Measurements from ENCODE around the gene SLC39A2. TPM values are rescaled to one million over a fixed set of nuclear protein-coding genes. Genes with fewer than 3 reads are reported as not detected.

The SLC39A2 gene
- total RNA-seq, 1 donor from 2014 or later, result 0.25 TPM

DNA sequence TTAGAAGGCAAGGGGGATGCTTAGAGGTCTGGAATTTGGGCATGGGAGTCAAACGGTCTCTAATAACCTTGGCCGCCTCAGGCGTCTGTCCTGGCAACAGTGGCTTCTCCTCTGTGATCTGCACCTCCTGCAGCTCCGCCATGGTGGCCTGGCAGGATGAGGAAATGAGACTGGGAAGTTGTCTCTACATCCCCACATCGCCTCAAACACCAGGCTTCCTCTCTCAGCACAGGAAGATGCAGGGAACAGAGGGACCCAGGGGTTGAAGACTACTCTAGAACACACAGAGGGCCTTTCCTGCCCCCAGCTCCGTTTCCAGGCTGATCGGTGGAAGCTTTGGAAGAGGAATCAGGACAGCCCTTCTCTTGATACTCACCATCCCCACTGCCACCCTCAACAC lies 24.1 kb downstream of the SLC39A2 start:
- Histone ChIP-seq H3K4me3 (ENCODE audit: low read depth, low read length) (no peak overlapping the region), H3K27me3 (ENCODE audit: control insufficient read depth, insufficient read depth, low read length) (peaks cover 30% of the 10 kb centered on the region), H3K36me3 (ENCODE audit: control insufficient read depth, insufficient read depth, low read length) (no peaks in the 10 kb centered on the region)
- TF ChIP-seq, protein P1, sequence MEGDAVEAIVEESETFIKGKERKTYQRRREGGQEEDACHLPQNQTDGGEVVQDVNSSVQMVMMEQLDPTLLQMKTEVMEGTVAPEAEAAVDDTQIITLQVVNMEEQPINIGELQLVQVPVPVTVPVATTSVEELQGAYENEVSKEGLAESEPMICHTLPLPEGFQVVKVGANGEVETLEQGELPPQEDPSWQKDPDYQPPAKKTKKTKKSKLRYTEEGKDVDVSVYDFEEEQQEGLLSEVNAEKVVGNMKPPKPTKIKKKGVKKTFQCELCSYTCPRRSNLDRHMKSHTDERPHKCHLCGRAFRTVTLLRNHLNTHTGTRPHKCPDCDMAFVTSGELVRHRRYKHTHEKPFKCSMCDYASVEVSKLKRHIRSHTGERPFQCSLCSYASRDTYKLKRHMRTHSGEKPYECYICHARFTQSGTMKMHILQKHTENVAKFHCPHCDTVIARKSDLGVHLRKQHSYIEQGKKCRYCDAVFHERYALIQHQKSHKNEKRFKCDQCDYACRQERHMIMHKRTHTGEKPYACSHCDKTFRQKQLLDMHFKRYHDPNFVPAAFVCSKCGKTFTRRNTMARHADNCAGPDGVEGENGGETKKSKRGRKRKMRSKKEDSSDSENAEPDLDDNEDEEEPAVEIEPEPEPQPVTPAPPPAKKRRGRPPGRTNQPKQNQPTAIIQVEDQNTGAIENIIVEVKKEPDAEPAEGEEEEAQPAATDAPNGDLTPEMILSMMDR (IDR thresholded peaks at IDR 0.05; ENCODE audit: insufficient read depth, low read length, poor library complexity, severe bottlenecking), result no peak
- no peak for DNase-seq (ENCODE audit: low read depth)

DNA sequence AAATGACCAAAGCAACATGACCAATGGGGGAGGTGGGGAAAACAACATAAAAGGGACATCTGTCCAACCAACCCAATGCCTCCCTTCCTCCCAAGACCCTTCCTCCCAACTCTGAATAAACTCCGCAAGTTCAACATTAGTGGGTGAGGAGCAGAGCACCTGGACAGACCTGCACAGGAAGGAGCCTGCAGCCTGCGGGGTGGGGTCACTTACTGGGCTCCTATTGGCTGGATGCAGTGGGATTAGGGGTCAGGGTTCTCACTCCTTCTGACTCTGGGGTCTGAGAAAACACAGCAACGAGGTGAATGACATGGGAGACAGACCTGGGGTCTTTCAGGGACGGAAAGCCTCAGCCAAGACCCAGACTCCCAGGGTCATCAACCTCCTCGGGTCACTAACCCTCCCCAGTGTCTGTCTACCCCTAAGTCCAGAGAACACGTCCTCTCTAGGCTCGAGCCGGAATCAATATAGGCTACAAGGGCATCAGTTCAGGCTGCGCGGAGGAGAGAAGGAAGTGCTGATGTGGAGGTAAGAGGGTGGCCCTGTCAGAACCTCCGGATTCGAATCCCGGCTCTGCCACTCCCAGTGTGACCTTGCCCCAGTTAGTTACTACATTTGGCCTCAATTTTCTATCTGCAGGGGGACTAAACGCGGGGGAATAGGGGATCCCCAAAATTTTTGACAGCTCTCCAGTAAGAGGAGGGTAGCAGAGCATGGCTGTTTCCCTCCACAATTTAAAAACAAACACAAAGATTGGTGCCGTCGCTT lies 24.9 kb downstream of the SLC39A2 start:
- Histone ChIP-seq H3K27me3 (ENCODE audit: control insufficient read depth, insufficient read depth, low read length) (peaks cover 30% of the 10 kb centered on the region), H3K36me3 (ENCODE audit: control insufficient read depth, insufficient read depth, low read length) (no peaks in the 10 kb centered on the region), H3K4me3 (ENCODE audit: low read depth, low read length) (peak overlapping the region; percentile 43)
- TF ChIP-seq, protein P1 (IDR thresholded peaks at IDR 0.05; ENCODE audit: insufficient read depth, low read length, poor library complexity, severe bottlenecking), result no peak
- DNase-seq (ENCODE audit: low read depth), result no peak

DNA sequence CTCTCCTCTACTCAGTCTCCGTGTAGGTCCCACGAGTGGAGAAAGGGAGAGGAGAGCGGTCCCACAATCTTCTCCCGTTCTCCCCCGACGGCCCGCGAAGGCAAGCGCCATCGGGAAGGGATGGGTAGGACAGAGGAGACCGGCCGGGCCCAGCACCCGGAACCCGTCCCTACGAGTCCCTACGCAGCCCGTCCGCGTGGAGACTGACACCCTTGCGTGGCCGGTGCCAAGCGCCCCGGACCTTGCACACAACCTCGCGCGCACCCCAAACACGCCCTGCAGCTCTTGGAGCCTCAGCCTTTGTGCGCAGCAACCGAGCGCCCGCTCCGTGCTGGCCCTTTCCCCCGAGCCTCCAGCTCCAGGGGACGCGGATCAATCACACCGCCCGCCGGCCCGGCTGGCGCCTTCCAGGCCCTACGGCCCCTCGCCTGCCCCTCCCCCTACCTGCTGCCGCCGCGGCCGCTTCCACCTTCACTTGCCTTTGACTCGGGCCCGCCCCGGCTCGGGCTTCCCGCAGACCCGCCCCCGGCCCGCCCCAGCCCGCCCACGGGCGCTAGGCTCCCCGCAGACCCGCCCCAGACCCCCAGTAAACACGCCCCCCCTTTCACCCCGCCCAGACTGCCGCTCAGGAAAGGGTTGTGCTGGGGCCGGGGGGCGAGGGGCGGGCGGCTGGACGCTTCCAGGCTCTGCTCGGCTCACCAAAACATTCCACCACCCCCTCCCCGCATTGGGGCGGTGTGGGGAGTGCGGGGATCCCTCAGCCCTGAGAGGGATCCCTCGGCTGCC lies 25.7 kb downstream of the SLC39A2 start, which contains the start of gene NDRG2:
Gene NDRG2 (minus strand): TSS at position 477 of the 786 bp plus-strand sequence. CDS start 1,746 bp downstream, outside the sequence.
- TF ChIP-seq, protein P1 (IDR thresholded peaks at IDR 0.05; ENCODE audit: insufficient read depth, low read length, poor library complexity, severe bottlenecking), result no peak
- no peak for DNase-seq (ENCODE audit: low read depth)
- Histone ChIP-seq H3K4me3 (ENCODE audit: low read depth, low read length) (peak within 1 kb of the TSS; percentile 43), H3K36me3 (ENCODE audit: control insufficient read depth, insufficient read depth, low read length) (no peaks in the 10 kb centered on the region), H3K27me3 (ENCODE audit: control insufficient read depth, insufficient read depth, low read length) (peaks cover 30% of the 10 kb centered on the region)

DNA sequence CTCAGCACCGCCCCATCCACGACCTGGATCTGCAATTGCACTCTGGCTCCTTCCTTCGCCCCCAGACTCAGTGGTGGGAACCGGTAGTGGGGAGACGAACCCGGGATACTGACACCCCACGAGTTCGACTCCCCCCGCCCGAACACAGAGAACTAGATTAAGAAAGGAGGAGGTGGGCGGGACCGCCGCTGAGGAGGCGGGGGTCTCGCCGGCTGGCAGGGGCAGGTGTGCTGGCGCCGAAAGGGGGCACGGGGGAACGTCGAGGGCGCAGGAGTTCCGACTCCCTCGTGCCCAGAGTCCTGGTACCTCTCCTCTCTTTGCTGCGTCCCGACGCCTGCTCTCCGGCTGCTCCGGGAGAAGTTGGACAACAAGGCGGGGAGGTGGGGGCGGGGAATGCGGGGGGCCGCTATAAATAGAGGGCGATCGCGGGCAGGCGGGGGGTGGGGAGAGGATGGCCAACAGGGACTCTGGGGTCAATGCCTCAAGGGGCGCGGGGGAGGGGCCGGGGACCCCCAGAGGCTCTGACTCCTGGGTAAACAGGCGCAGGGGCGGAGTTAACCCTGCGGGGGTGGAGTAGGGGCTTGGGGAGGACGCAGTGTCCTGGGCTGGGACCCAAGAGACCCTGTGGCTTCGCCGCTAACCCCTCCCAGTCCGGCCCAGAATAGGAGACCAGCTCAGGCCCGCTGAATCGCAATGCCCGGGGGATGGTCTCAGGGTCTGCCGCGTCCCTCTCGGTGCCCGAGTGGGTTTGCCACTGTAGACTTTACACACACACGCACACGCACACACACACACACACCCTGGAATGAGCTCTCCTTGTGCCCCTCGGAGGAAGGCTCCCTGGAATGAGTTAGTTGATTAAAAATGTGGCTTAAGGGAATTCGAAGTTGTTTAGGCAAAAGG lies 26.5 kb downstream of the SLC39A2 start:
- TF ChIP-seq, protein P1 (IDR thresholded peaks at IDR 0.05; ENCODE audit: insufficient read depth, low read length, poor library complexity, severe bottlenecking), result no peak
- Histone ChIP-seq H3K36me3 (ENCODE audit: control insufficient read depth, insufficient read depth, low read length) (no peaks in the 10 kb centered on the region), H3K27me3 (ENCODE audit: control insufficient read depth, insufficient read depth, low read length) (peaks cover 30% of the 10 kb centered on the region), H3K4me3 (ENCODE audit: low read depth, low read length) (peak overlapping the region; percentile 43)
- no peak for DNase-seq (ENCODE audit: low read depth)

DNA sequence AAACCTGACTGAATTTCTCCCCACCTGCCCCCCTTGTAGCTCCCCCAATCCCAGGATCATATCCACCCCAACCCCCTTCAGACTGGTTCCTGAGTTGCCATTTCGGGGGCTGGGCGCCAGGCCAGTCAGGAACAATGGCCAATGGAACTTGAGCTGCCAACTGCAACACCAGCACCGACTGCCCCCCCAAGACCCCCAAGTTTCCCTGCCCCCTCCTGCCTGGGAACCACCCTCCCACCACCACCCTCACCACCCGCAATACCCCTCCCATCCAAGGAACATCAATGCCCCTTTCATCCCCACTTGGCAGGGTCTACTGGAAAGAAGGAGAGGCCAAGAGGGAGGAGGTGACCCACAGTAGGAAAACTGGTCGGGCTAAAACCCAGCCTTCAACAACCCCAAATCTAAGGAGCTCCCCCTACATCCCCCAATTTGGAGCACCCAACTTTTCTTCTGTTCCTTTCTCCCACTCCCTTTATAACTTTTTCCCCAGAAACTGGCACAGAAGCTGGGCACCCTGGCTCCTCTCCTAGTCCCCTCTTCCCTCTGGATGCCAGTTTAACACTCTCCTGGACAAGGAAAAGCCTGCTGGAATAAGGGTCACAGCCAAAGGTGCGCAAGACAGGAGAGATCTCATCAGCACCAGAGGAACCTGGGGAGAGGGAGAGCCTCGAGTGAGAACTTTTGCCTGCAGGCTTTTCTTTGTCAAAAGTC lies 27.3 kb downstream of the SLC39A2 start:
- Histone ChIP-seq H3K4me3 (ENCODE audit: low read depth, low read length) (no peak overlapping the region), H3K27me3 (ENCODE audit: control insufficient read depth, insufficient read depth, low read length) (peaks cover 30% of the 10 kb centered on the region), H3K36me3 (ENCODE audit: control insufficient read depth, insufficient read depth, low read length) (no peaks in the 10 kb centered on the region)
- no peak for DNase-seq (ENCODE audit: low read depth)
- TF ChIP-seq, protein P1 (IDR thresholded peaks at IDR 0.05; ENCODE audit: insufficient read depth, low read length, poor library complexity, severe bottlenecking), result no peak
